IMR-90 (cell line): ENCODE results near the gene BCL7A. TPM values are rescaled to one million over a fixed set of nuclear protein-coding genes. Genes with fewer than 3 reads are reported as not detected.

Experiments used
- ATAC-seq: fragments of 200-7000 bp; cut with Tn5 transposase; 2 replicates; pipeline ENCODE4 v1.9.1; 2020; ENCODE audit warnings: low read depth, mild to moderate bottlenecking, moderate library complexity
- BruUV-seq: library from RNA; stranded (reverse); fragments of 400-500 nt; replicated peaks from 2 replicates; lab custom pipeline; 2021; lab: Mats Ljungman, UMichigan
- CTCF ChIA-PET: fragments of 300-600 bp; formaldehyde crosslinking; extraction: SDS; loops from one replicate; lab custom pipeline; 2021; ENCODE audit warnings: antibody characterized with exemption; lab: Yijun Ruan, JAX
- POLR2A ChIA-PET: fragments of 300-600 bp; sonication (Branson Sonifier 250); formaldehyde crosslinking; loops from one replicate; lab custom pipeline; 2022; ENCODE audit warnings: antibody characterized with exemption; ENCODE audit not compliant: unreplicated experiment; lab: Charles Lee
- DNase-seq: peaks from one replicate; pipeline ENCODE4 v3.0.0; 2013
- H2AFZ ChIP-seq: replicated peaks from 2 replicates; pipeline ENCODE3; 2013; ENCODE audit warnings: low read length, mild to moderate bottlenecking; ENCODE audit not compliant: poor library complexity
- H2AK5ac ChIP-seq: 2 replicates; pipeline ENCODE4 v1.6.1; 2013; ENCODE audit warnings: low read depth, low read length, inconsistent platforms
- H2AK9ac ChIP-seq: replicated peaks from 2 replicates; pipeline ENCODE3; 2013; ENCODE audit warnings: mild to moderate bottlenecking, low read depth, low read length, moderate library complexity; ENCODE audit not compliant: poor library complexity
- H2BK120ac ChIP-seq: 2 replicates; pipeline ENCODE4 v1.6.1; 2013; ENCODE audit warnings: low read depth, low read length, inconsistent platforms
- H2BK15ac ChIP-seq: 3 replicates; pipeline ENCODE4 v1.6.1; 2013; ENCODE audit warnings: low read depth, low read length, inconsistent platforms
- H2BK20ac ChIP-seq: 2 replicates; pipeline ENCODE4 v1.6.1; 2013; ENCODE audit warnings: low read depth, mild to moderate bottlenecking, inconsistent platforms, low read length, moderate library complexity
- H2BK5ac ChIP-seq: 2 replicates; pipeline ENCODE4 v1.6.1; 2013; ENCODE audit warnings: mild to moderate bottlenecking, low read depth, low read length, inconsistent platforms; ENCODE audit not compliant: poor library complexity, severe bottlenecking
- H3K14ac ChIP-seq: replicated peaks from 2 replicates; pipeline ENCODE4 v1.6.1; 2013; ENCODE audit warnings: low read depth, low read length, inconsistent platforms
- H3K18ac ChIP-seq: 2 replicates; pipeline ENCODE4 v1.6.1; 2013; ENCODE audit warnings: low read depth, low read length, control low read depth
- H3K23ac ChIP-seq: 2 replicates; pipeline ENCODE4 v1.6.1; 2013; ENCODE audit warnings: low read depth, low read length, inconsistent platforms
- H3K27ac ChIP-seq: 2 replicates; pipeline ENCODE4 v1.5.1; 2013; ENCODE audit warnings: mild to moderate bottlenecking, control low read depth, low read length; ENCODE audit not compliant: insufficient read depth
- H3K27me3 ChIP-seq: 2 replicates; pipeline ENCODE4 v1.6.1; 2013; ENCODE audit warnings: low read length; ENCODE audit not compliant: control insufficient read depth, insufficient read depth
- H3K36me3 ChIP-seq: 2 replicates; pipeline ENCODE4 v1.6.1; 2013; ENCODE audit warnings: low read length, mixed read lengths; ENCODE audit not compliant: control insufficient read depth, insufficient read depth
- H3K4ac ChIP-seq: 2 replicates; pipeline ENCODE4 v1.6.1; 2013; ENCODE audit warnings: low read depth, low read length, inconsistent platforms
- H3K4me1 ChIP-seq: 2 replicates; pipeline ENCODE4 v1.6.1; 2013; ENCODE audit warnings: low read length, mixed read lengths; ENCODE audit not compliant: control insufficient read depth, insufficient read depth
- H3K4me2 ChIP-seq: 2 replicates; pipeline ENCODE4 v1.6.1; 2013; ENCODE audit warnings: low read depth, mild to moderate bottlenecking, control low read depth, low read length, moderate library complexity
- H3K4me3 ChIP-seq: 2 replicates; pipeline ENCODE4 v1.5.1; 2013; ENCODE audit warnings: low read depth, mild to moderate bottlenecking, control low read depth, low read length, moderate library complexity; ENCODE audit not compliant: insufficient read depth
- H3K56ac ChIP-seq: 2 replicates; pipeline ENCODE4 v1.6.1; 2013; ENCODE audit warnings: low read length, inconsistent platforms; ENCODE audit not compliant: insufficient read depth; ENCODE audit errors: extremely low read depth
- H3K79me1 ChIP-seq, 2 experiments: 2 replicates each; pipeline ENCODE4 v1.6.1; 2013; ENCODE audit warnings: low read length in 2 of 2, inconsistent platforms in 1 of 2, low read depth in 1 of 2
- H3K9ac ChIP-seq: 2 replicates; pipeline ENCODE4 v1.6.1; 2013; ENCODE audit warnings: low read depth, low read length, control low read depth
- H3K9me1 ChIP-seq: 2 replicates; pipeline ENCODE4 v1.6.1; 2013; ENCODE audit warnings: low read length, inconsistent platforms; ENCODE audit not compliant: insufficient read depth
- H3K9me3 ChIP-seq: 2 replicates; pipeline ENCODE4 v1.6.1; 2013; ENCODE audit warnings: low read length; ENCODE audit not compliant: control insufficient read depth, insufficient read depth
- H4K20me1 ChIP-seq: 2 replicates; pipeline ENCODE4 v1.6.1; 2013; ENCODE audit warnings: low read length, inconsistent platforms; ENCODE audit not compliant: insufficient read depth
- H4K5ac ChIP-seq: 2 replicates; pipeline ENCODE4 v1.6.1; 2013; ENCODE audit warnings: mild to moderate bottlenecking, low read depth, low read length, control low read depth
- H4K8ac ChIP-seq, 2 experiments: 2 replicates each; pipeline ENCODE4 v1.6.1; 2013; ENCODE audit warnings: low read depth in 2 of 2, low read length in 2 of 2, control low read depth in 1 of 2, inconsistent platforms in 1 of 2
- H4K91ac ChIP-seq: 2 replicates; pipeline ENCODE4 v1.6.1; 2013; ENCODE audit warnings: low read depth, low read length, inconsistent platforms; ENCODE audit not compliant: insufficient read depth
- BHLHE40 ChIP-seq: fragments of 150-350 bp; IDR thresholded peaks from 2 replicates; pipeline ENCODE4 v1.6.1; 2016; ENCODE audit warnings: mild to moderate bottlenecking, low read depth, low read length
- CEBPB ChIP-seq: IDR thresholded peaks from 2 replicates; pipeline ENCODE4 v1.6.1; 2012; ENCODE audit warnings: low read depth, low read length, improper control_type of control experiment
- CHD1 ChIP-seq: IDR thresholded peaks from 2 replicates; pipeline ENCODE4 v1.6.1; 2012; ENCODE audit warnings: low read depth, low read length, improper control_type of control experiment
- FOS ChIP-seq: fragments of 150-350 bp; IDR thresholded peaks from 2 replicates; pipeline ENCODE4 v1.6.1; 2016; ENCODE audit warnings: low read depth, low read length
- MAFK ChIP-seq: IDR thresholded peaks from 2 replicates; pipeline ENCODE4 v1.6.1; 2012; ENCODE audit warnings: low read depth, low read length, improper control_type of control experiment
- MAZ ChIP-seq: IDR thresholded peaks from 2 replicates; pipeline ENCODE4 v1.6.1; 2012; ENCODE audit warnings: low read depth, mild to moderate bottlenecking, low read length, improper control_type of control experiment, moderate library complexity, borderline replicate concordance
- MXI1 ChIP-seq: IDR thresholded peaks from 2 replicates; pipeline ENCODE4 v1.6.1; 2012; ENCODE audit warnings: low read depth, mild to moderate bottlenecking, low read length, moderate library complexity, borderline replicate concordance
- NFE2L2 ChIP-seq: fragments of 150-350 bp; IDR thresholded peaks from 2 replicates; pipeline ENCODE4 v1.6.1; 2016; ENCODE audit warnings: low read depth, mild to moderate bottlenecking, low read length
- POLR2A ChIP-seq: IDR thresholded peaks from 2 replicates; pipeline ENCODE4 v1.6.1; 2012; ENCODE audit warnings: mild to moderate bottlenecking, low read depth, low read length
- RAD21 ChIP-seq: IDR thresholded peaks from 2 replicates; pipeline ENCODE4 v1.6.1; 2012; ENCODE audit warnings: low read length, improper control_type of control experiment
- RCOR1 ChIP-seq: IDR thresholded peaks from 2 replicates; pipeline ENCODE4 v1.6.1; 2012; ENCODE audit warnings: mild to moderate bottlenecking, low read length, improper control_type of control experiment; ENCODE audit not compliant: insufficient replicate concordance
- RFX5 ChIP-seq: IDR thresholded peaks from 2 replicates; pipeline ENCODE4 v1.8.0; 2012; ENCODE audit warnings: low read depth, mild to moderate bottlenecking, low read length, moderate library complexity
- SMC3 ChIP-seq: fragments of 150-350 bp; IDR thresholded peaks from 2 replicates; pipeline ENCODE4 v1.6.1; 2016; ENCODE audit warnings: low read depth, mild to moderate bottlenecking, antibody characterized with exemption, low read length, moderate library complexity
- WGBS, 2 experiments: methylation state at CpG; one replicate each; pipeline versions ENCODE4 v1.1.5 to v1.1.7; 2013; ENCODE audit warnings: missing lambda C conversion rate in 2 of 2; ENCODE audit not compliant: insufficient read length in 1 of 2; ENCODE audit errors: extremely low coverage in 2 of 2; 5-methylcytosine and 5-hydroxymethylcytosine counted together
- dilution Hi-C: fragments of 300-500 bp; cut with HindIII; formaldehyde crosslinking; loops from one replicate; pipeline ENCODE4 v1.14.3; 2018; ENCODE audit warnings: low sequenced_read_pairs; ENCODE audit not compliant: unreplicated experiment
- in situ Hi-C: fragments of 300-500 bp; cut with MboI; formaldehyde crosslinking; loops from 3 replicates; pipeline ENCODE4 v1.14.3; 2019; ENCODE audit warnings: low sequenced_read_pairs, inconsistent platforms, mixed read lengths
- intact Hi-C: fragments of 100-400 bp; cut with micrococcal nuclease; formaldehyde crosslinking; loops from 2 replicates; pipeline ENCODE4 v1.10.0; 2022
- polyA plus RNA-seq, 3 experiments: library from polyadenylated mRNA; depleted of rRNA; stranded (reverse); fragments of >200 nt; gene quantifications; 2 replicates each; pipeline ENCODE4 v1.2.3, GENCODE V29; 2012; ENCODE audit warnings: low replicate concordance in 1 of 3
- total RNA-seq: library from RNA; depleted of rRNA; stranded (reverse); fragments of >200 nt; gene quantifications from 2 replicates; pipeline ENCODE4 v1.2.3, GENCODE V29; 2012
- TF ChIP-seq, protein P1 (sequence below): conservative IDR thresholded peaks from 2 replicates; pipeline ENCODE4 v1.5.1; 2012; ENCODE audit warnings: mild to moderate bottlenecking, low read depth, low read length, improper control_type of control experiment
- TF ChIP-seq, protein P2 (sequence below): fragments of 150-350 bp; IDR thresholded peaks from 2 replicates; pipeline ENCODE4 v1.6.1; 2016; ENCODE audit warnings: low read depth, mild to moderate bottlenecking, low read length, moderate library complexity, borderline replicate concordance
- TF ChIP-seq, protein P3 (sequence below): fragments of 150-350 bp; IDR thresholded peaks from 2 replicates; pipeline ENCODE4 v1.6.1; 2017; ENCODE audit warnings: mild to moderate bottlenecking, antibody characterized with exemption, low read length, low read depth

The BCL7A gene
- total and polyA plus RNA-seq, 2 of the 4 experiments (the other 2 are of a cell fraction): 5.6 to 7.9 TPM

DNA sequence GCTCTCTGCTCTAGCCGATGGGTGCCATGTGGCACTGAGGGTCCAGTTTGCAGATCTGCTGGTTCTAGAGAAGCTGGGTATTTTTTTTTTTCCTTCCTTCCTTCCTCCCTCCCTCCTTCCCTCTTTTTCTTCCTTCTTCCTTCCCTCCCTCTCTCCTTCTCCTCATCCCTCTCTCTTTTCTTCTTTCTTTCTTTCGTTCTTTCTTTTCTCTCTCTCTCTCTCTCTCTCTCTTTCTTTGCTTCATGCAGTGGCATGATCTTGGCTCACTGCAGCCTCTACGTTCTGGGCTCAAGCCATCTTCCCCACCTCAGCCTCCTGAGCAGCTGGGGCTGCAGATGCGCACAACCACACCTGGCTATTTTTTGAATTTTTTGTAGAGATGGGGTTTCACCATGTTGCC is 2.7 kb upstream of the BCL7A start:
- POLR2A ChIA-PET: interaction anchor here (0.6 kb wide), 1 partner anchor 107 kb away, joined by 3 read pairs; no protein-coding TSS in a partner anchor
- dilution Hi-C loops: no loop called here
- no peak overlapping the region for H3K56ac ChIP-seq

More for the DNA sequence above, 2.7 kb upstream of the BCL7A start:
- Histone ChIP-seq H3K18ac (no peak overlapping the region), H3K4me1 (peaks cover 8% of the 10 kb centered on the region), H2AK5ac (no peak overlapping the region), H3K9me1 (peaks cover 2% of the 10 kb centered on the region; the same call in 1 of the 2 replicates), H3K79me1 (peaks cover 0 to 21% of the 10 kb centered on the region in 2 experiments; a peak in 3 of 4 replicates), H3K36me3 (no peaks in the 10 kb centered on the region), H3K4me2 (no peak overlapping the region), H3K14ac (no peak overlapping the region), H3K4ac (no peak overlapping the region), H3K23ac (no peak overlapping the region), H3K9ac (no peak overlapping the region), H4K91ac (no peak overlapping the region), H4K20me1 (peaks cover under 1% of the 10 kb centered on the region), H2AFZ (no peak overlapping the region), H4K5ac (no peak overlapping the region), H3K9me3 (no peaks in the 10 kb centered on the region; the same call in 1 of the 2 replicates), H2BK5ac (no peak overlapping the region), H2BK120ac (no peak overlapping the region), H4K8ac (no peak overlapping the region), H2BK20ac (no peak overlapping the region), H2AK9ac (no peak overlapping the region), H3K27ac (no peak overlapping the region), H2BK15ac (no peak overlapping the region), H3K27me3 (no peaks in the 10 kb centered on the region), H3K4me3 (no peak overlapping the region)
- intact Hi-C loops (no loop called here), in situ Hi-C loops (no loop called here)
- no peak for DNase-seq
- no peak for ATAC-seq
- TF ChIP-seq RFX5 (no peak), CEBPB (no peak), POLR2A (no peak), MXI1 (no peak), FOS (no peak), RAD21 (no peak), MAFK (no peak), BHLHE40 (no peak), CHD1 (no peak), RCOR1 (no peak), SMC3 (no peak), MAZ (no peak), NFE2L2 (no peak)
- TF ChIP-seq, protein P1, sequence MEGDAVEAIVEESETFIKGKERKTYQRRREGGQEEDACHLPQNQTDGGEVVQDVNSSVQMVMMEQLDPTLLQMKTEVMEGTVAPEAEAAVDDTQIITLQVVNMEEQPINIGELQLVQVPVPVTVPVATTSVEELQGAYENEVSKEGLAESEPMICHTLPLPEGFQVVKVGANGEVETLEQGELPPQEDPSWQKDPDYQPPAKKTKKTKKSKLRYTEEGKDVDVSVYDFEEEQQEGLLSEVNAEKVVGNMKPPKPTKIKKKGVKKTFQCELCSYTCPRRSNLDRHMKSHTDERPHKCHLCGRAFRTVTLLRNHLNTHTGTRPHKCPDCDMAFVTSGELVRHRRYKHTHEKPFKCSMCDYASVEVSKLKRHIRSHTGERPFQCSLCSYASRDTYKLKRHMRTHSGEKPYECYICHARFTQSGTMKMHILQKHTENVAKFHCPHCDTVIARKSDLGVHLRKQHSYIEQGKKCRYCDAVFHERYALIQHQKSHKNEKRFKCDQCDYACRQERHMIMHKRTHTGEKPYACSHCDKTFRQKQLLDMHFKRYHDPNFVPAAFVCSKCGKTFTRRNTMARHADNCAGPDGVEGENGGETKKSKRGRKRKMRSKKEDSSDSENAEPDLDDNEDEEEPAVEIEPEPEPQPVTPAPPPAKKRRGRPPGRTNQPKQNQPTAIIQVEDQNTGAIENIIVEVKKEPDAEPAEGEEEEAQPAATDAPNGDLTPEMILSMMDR: no peak
- TF ChIP-seq, protein P2, sequence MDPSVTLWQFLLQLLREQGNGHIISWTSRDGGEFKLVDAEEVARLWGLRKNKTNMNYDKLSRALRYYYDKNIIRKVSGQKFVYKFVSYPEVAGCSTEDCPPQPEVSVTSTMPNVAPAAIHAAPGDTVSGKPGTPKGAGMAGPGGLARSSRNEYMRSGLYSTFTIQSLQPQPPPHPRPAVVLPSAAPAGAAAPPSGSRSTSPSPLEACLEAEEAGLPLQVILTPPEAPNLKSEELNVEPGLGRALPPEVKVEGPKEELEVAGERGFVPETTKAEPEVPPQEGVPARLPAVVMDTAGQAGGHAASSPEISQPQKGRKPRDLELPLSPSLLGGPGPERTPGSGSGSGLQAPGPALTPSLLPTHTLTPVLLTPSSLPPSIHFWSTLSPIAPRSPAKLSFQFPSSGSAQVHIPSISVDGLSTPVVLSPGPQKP: no peak
- TF ChIP-seq, protein P3, sequence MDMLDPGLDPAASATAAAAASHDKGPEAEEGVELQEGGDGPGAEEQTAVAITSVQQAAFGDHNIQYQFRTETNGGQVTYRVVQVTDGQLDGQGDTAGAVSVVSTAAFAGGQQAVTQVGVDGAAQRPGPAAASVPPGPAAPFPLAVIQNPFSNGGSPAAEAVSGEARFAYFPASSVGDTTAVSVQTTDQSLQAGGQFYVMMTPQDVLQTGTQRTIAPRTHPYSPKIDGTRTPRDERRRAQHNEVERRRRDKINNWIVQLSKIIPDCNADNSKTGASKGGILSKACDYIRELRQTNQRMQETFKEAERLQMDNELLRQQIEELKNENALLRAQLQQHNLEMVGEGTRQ: no peak
- no CpG with 5 or more reads among the region's 4 CpGs for WGBS, 2 experiments
- BruUV-seq: no TSS peak
- CTCF ChIA-PET: interaction anchor here (0.7 kb wide), 1 partner anchor 21 kb away, joined by 3 read pairs; no protein-coding TSS in a partner anchor
